Pulmonary artery endothelial cell (primary cell): ENCODE data around the gene EN1. TPM values are rescaled to one million over a fixed set of nuclear protein-coding genes. Genes with fewer than 3 reads are reported as not detected.

Experiments used
- DNase-seq: peaks from one replicate; pipeline ENCODE4 v3.0.0-alpha.2; 2011; ENCODE audit warnings: low read depth, low spot score
- total RNA-seq: library from RNA; depleted of rRNA; stranded (reverse); fragments of >200 nt; gene quantifications from 2 replicates; pipeline ENCODE4 v1.2.3, GENCODE V29; 2014

EN1 gene
- total RNA-seq, 1 donor from 2014 or later, result not detected

GRCh38 chr2:118822572-118822971, 24.9 kb downstream of the EN1 start:
- DNase-seq, result no peak

GRCh38 chr2:118822015-118822414, 25.4 kb downstream of the EN1 start:
- no peak for DNase-seq

GRCh38 chr2:118817469-118817868, 30.0 kb downstream of the EN1 start:
- DNase-seq, result no peak

- no peak for DNase-seq
These were observed 30.8 kb downstream of the EN1 start for GRCh38 chr2:118816669-118817068.

GRCh38 chr2:118815731-118816130, 31.7 kb downstream of the EN1 start:
- DNase-seq, result no peak

GRCh38 chr2:118815314-118815713, 32.1 kb downstream of the EN1 start:
- no peak for DNase-seq

GRCh38 chr2:118814368-118814767, 33.1 kb downstream of the EN1 start:
- no peak for DNase-seq

- DNase-seq, result no peak
These were observed 33.7 kb downstream of the EN1 start for GRCh38 chr2:118813601-118814339.

GRCh38 chr2:118813111-118813510, 34.3 kb downstream of the EN1 start:
- no peak for DNase-seq

GRCh38 chr2:118812552-118812951, 34.9 kb downstream of the EN1 start:
- no peak for DNase-seq

GRCh38 chr2:118811514-118812115, 35.8 kb downstream of the EN1 start:
- DNase-seq, result no peak

GRCh38 chr2:118810766-118811165, 36.7 kb downstream of the EN1 start:
- no peak for DNase-seq

- no peak for DNase-seq
These were observed 39.0 kb downstream of the EN1 start for GRCh38 chr2:118808429-118808809.

GRCh38 chr2:118807668-118808428, 39.6 kb downstream of the EN1 start:
- DNase-seq, result no peak

GRCh38 chr2:118806797-118807667, 40.4 kb downstream of the EN1 start:
- DNase-seq, result no peak

GRCh38 chr2:118805064-118805690, 42.3 kb downstream of the EN1 start:
- no peak for DNase-seq

- DNase-seq, result no peak
These were observed 44.4 kb downstream of the EN1 start for GRCh38 chr2:118803012-118803411.

GRCh38 chr2:118801151-118801550, 46.3 kb downstream of the EN1 start:
- DNase-seq, result no peak

GRCh38 chr2:118800736-118801135, 46.7 kb downstream of the EN1 start:
- DNase-seq, result no peak

- DNase-seq, result no peak
These were observed 52.9 kb downstream of the EN1 start for GRCh38 chr2:118794546-118794945.
